ENCODE measurements around the gene NHP2. TPM values are rescaled to one million over a fixed set of nuclear protein-coding genes. Genes with fewer than 3 reads are reported as not detected.
"Not testable (repeated sequence)": the region's sequence is repeated elsewhere in the genome, so short reads cannot be mapped to it uniquely, and the experiment has no call there.

The NHP2 gene
- polyA plus RNA-seq (ENCODE audit: insufficient read length in 3 of 3) = 100 to 1,000 TPM in 2 of 3 donors, 10 to 100 TPM in 1; 96.2 to 107 (median 102) TPM

DNA sequence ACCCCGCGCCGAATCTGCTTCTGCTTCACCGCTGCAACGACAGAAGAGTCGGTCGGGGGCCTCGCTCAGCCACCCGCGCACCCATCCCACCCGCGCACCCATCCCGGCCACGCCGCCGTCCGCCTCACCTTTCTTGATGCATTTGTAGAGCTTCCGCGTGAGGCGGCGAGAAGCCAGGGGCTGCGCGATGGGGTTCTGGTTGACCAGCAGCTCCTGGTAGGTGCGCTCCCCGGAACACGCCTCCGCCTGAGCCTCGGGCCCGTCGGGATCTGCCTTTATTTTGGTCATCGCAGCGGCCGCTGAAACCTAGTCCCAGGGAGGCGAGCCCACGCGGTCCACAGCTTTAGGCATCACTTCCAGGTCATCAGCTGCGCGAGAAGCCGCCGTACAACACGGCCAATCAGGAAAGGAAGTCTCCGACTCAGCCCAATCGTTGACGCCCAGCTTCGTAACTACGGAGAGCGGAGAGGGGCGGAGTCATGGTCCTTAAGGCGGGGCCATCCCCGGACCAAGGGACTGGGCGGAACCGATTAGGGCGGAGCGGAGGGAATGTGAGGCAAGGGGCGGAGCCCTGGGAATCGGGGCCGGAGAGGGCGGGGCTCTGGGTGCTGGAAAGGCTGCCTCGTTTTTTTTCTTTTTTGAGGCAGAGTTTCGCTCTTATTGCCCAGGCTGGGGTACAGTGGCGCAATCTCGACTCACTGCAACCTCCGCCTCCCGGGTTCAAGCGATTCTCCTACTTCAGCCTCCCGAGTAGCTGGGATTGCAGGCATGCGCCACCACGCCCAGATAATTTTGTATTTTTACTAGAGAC, at the start of gene NHP2:
NHP2 (minus strand) TSS at position 356 of the 811 bp plus-strand sequence; CDS start at position 288, 68 bp downstream.
- DNase-seq (ENCODE audit: low read depth in 3 of 3, low spot score in 2 of 3) = peak; percentile 95 to 98 (median 98)

DNA sequence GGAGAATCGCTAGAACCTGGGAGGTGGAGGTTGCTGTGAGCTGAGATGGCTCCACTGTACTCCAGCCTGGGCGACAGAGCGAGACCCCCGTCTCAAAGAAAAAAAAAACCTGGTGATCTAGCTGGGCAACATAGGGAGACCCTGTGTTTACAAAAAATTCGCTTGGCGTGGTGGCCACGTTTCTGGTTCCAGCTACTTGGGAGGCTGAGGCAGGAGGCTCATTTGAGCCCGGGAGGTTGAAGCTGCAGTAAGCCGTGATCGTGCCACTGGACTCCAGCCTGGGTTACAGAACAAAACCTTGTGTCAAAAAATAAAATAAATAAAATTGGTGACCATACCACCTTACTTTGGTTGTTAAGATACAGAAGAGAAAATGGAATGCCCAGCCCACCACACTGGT, 48.9 kb upstream of the NHP2 start:
- DNase-seq (ENCODE audit: low read depth in 3 of 3, low spot score in 2 of 3) = no peak

DNA sequence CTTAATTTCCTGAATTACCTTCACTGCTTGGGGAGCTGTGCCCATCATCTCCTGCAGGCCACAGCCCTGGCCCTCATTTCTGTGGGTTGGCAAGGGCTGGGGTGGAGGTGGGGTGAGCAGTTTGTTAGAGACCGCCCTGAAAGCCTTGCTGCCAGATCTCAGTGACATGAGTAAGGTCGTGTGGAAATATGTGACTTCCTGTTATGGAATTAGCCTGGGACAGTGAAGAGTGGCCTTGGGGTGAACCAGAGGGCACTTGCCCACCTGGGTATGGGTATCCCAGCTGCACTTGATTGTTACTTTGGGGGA, 48.2 kb upstream of the NHP2 start:
- no peak for DNase-seq (ENCODE audit: low read depth in 3 of 3, low spot score in 2 of 3)

DNA sequence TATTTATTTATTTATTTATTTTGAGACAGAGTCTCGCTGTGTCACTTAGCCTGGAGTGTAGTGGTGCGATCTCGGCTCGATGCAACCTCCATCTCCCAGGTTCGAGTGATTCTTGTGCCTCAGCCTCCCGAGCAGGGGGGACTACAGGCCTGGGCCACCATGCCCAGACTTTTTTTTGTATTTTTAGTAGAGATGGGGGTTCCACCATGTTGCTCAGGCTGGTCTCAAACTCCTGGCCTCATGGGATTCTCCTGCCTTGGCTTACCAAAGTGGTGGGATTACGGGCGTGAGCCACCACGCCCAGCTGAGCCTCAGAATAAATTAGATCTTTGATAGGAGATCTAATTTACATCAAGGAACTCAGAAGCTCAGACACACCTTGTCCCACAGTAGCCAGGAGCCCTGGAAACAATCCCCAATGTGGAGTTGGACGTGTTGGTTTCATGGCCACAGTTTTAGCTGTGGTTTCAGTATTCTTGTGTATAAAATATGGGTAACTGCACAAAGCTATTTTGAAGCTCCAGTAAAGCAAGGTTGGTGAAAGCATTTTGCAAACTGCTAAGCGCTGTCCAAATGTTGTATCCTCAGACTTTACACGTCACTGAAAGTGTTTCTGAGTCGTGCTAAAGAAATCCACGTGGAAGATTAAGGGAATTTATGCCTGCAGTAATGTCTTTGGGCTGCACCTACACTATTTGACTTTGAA, 47.7 kb upstream of the NHP2 start:
- no peak for DNase-seq (ENCODE audit: low read depth in 3 of 3, low spot score in 2 of 3)

DNA sequence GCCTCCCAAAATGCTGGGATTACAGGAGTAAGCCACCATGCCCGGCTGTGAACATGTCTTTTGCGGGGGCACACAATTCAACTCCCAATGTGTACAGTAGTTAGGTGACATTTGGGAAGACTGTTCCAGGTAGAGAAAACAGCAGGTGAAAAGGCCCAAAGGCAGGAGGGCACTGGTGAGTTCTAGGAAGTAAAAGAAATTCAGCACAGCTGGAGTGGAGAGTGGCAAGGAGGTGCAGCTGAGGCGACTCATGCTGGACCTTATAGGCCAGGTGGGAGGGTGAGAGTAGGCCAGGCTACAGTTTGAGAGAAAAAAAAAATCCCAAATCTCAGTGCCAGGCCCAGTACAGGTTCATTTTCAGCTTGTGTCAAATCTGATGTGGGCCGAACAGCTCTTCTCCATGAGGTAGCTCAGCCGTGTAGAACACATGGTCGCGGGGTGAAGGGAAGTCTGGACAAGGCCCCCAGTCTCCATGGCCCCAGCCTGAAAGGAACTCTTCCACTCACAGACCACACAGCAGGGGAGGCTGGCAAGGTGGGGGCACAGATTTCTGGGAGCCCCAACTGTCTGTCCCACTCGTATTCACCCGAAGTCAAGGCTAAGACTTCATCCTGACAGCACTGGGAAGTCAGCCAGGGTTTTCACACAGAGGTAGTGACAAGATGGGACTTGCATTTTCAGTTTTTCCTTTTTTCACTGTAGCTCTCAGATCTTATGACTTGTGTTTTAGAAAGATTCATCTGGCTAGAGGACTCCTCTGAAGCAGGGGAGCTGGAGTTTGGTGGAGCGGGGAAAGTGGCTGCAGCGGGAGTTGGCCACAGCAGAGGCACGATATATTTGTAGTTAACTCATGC, 46.1 kb upstream of the NHP2 start:
- DNase-seq (ENCODE audit: low read depth in 3 of 3, low spot score in 2 of 3) = no peak

DNA sequence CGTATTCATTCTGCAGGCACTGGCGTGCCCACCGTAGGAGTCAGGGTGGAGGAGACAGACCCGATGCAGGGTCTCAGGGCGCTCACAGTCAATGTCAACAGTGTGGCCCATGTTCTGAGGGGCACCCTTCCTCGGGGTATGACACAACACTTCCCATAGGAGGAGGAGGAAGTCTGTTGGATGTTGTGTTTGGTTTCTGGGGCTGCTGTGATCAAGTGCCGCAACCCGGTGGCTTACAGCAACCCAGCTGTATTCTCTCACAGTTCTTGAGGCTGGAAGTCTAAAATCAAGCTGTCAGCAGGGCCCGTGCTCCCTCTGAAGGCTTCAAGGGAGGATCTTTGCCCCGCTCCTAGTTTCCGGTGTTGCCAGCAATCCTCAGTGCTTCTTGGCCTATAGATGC, 45.0 kb upstream of the NHP2 start:
- no peak for DNase-seq (ENCODE audit: low read depth in 3 of 3, low spot score in 2 of 3)

DNA sequence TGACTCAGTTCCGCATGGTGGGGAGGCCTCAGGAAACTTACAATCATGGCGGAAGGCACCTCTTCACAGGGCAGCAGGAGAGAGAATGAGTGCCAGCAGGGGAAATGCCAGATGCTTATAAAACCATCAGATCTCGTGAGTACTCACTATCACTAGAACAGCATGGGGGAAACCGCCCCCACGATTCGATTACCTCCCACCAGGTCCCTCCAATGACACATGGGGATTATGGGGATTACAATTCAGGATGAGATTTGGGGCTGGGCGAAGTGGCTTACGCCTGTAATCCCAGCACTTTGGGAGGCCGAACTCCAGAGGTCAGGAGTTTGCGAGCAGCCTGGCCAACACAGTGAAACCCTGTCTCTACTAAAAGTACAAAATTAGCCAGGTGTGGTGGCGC, 44.5 kb upstream of the NHP2 start:
- not testable (repeated sequence) for DNase-seq (ENCODE audit: low read depth in 3 of 3, low spot score in 2 of 3)

DNA sequence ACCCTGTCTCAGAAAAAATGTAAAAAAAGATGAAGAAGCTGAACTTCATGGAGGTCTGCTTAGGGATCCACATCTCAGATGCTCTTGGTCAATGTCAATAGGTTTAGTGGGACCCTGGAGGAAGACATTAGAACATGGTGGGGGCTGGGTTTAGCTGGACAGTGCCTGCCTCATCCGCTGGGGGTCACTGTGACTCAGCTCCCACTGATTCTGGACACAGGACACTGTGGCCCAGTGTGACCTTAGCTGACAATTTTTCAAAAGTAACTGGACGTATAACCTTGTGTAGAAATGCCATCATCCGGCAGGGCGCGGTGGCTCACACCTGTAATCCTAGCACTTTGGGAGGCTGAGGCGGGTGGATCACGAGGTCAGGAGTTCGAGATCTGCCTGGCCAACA, 43.3 kb upstream of the NHP2 start:
- no peak for DNase-seq (ENCODE audit: low read depth in 3 of 3, low spot score in 2 of 3)

DNA sequence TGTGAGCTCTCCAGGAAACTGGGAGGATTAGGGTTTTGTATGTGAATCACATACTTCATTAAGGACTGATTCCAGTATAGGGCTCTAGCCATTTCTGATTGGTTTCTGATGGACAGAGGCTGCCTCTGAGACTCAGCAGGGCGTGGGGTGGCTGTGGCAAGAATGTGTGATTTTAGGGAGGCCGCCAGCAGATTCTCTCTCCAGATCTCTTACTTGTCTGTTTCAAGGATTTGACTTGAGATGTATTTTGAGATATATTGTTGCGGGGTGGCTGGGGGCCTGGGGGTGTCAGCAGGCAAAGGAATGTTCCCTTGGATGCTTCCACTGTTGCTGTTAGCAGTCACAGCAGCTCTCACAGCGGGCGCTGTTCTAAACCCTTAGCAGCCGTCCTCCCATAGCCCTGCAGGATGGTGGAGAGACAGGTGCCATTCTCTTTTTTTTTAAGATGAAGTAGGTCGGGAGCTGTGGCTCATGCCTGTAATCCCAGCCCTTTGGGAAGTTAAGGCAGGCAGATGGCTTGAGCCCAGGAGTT, 42.7 kb upstream of the NHP2 start:
- DNase-seq (ENCODE audit: low read depth in 3 of 3, low spot score in 2 of 3) = no peak

DNA sequence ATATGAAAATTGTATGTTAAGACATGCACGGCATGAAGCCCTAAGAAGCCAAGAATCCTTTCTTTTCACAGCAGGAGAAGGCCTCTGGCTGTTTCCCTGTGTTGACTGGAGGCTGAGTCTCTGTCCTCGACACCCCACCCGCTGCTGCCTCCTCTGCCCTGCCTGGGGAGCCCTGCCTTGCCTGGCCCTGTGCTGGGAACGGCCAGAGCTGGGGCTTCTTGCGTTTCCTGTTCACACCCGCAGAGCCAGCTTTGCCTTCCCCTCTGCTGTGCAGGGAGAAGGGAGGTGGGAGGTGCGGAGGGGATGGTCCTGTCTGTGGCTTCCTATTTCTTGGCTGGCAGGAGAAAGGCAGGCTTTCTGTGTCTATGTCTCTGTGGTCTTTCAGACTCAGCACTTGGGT, 40.3 kb upstream of the NHP2 start:
- no peak for DNase-seq (ENCODE audit: low read depth in 3 of 3, low spot score in 2 of 3)

DNA sequence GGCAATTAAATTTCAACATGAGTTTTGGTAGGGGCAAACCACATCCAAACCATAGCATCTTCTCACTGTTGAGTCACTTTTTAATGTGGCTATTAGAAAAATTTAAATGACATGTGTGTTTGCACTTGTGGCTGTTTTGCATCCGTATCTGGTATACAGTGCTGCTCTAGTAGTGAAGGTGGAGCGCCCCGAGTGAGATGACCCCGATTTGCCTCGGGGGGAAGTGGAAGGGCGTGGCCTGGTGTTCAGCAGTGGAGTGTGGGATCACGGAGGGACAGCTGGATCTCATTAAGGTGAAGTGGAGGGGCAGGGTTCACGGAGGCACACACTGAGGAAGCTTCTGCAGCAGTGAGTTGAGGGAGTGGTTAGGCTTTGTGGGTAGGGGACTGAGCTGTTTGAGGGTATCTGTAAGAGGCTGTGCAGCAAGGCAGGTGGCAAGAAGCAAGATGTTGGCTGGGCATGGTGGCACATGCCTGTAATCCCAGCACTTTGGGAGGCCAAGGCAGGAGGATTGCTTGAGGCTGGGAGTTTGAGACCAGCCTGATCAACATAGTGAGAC, 39.6 kb upstream of the NHP2 start:
- DNase-seq (ENCODE audit: low read depth in 3 of 3, low spot score in 2 of 3) = no peak

DNA sequence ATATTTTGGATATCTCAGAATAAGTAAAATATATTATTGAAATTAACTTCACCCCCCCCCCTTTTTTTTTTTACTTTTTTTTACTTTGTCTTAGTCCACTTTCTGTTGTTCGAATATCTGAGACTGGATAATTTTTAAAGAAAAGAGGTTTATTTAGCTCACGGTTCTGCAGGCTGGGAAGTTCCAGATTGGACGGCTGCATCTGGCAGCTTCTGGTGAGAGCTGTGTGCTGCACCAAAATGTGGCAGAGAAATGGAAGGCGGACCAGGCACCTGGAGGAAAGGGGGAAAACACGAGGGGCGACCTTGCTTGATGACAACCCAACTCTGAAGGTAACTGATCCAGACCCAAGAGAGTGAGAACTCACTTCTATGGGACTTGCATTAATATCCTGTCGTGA, 39.1 kb upstream of the NHP2 start:
- no peak for DNase-seq (ENCODE audit: low read depth in 3 of 3, low spot score in 2 of 3)

DNA sequence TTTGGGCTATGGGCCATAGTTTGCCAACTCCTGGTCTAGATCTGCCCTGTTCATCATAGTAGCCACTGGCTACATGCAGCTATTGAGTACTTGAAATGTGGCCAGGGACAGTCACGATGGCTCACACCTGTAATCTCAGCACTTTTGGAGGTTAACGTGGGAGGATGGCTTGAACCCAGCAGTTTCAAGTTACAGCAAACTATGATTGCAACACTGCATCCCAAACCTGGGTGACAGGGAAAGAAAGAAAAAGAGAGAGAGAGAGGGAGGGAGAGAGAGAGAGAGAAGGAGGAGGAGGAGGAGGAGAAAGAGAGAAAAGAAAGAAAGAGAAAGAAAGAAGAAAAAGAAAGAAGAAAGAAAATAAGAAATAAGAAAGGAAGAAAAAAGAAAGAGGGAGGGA, 38.6 kb upstream of the NHP2 start:
- DNase-seq (ENCODE audit: low read depth in 3 of 3, low spot score in 2 of 3) = no peak

DNA sequence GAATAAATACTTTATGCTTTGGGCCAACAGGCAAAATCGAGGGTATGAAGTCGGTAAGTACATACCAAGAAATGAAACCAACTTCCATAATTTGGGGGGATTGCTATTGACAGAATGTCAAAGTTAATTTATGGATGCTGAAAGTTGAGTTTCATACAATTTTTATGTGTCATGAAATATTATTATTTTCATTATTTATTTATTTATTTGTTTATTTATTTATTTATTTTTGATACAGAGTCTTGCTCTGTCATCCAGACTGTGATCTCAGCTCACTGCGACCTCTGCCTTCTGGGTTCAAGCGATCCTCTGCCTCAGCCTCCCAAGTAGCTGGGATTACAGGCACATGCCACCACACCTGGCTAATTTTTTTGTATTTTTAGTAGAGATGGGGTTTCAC, 38.0 kb upstream of the NHP2 start:
- no peak for DNase-seq (ENCODE audit: low read depth in 3 of 3, low spot score in 2 of 3)

DNA sequence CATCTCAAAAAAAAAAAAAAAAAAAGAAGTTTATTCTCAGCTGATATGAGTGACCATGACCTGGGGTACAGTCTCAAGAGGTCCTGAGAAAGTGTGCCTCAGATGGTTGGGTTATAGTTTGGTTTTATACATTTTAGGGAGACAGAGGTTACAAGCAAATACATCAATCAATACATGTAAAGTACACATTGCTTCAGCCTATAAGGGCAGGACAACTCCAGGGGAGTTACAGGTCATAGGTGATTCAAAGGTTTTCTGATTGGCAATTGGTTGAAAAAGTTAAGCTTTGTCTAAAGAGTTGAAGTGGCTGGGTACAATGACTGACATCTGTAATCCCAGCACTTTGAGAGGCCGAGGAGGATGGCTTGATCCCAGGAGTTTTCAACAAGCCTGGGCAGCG, 35.7 kb upstream of the NHP2 start:
- no peak for DNase-seq (ENCODE audit: low read depth in 3 of 3, low spot score in 2 of 3)

DNA sequence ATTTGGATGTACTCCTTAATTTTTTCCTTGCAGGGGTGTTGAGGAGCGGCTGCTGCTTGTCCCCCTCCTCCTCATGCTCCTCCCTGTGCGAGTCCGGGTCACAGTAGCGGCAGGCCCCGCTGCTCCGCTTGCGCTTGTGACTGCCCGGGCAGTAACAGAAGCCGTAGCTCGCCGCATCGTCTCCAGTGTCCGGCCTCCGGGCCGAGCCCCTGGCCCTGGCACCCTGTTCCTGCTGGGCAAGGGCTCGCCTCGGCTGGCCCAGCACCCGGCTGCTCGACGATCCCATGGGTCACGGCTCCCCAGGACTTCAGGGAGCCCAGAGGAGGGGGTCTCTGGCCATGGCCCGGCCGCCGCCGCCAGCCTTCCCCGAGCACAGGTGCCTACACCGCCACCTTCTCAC, 33.3 kb upstream of the NHP2 start, which contains the start of gene GMCL2:
GMCL2 (minus strand) TSS at position 358 of the 400 bp plus-strand sequence; CDS start at position 286, 72 bp downstream.
- no peak for DNase-seq (ENCODE audit: low read depth in 3 of 3, low spot score in 2 of 3)

DNA sequence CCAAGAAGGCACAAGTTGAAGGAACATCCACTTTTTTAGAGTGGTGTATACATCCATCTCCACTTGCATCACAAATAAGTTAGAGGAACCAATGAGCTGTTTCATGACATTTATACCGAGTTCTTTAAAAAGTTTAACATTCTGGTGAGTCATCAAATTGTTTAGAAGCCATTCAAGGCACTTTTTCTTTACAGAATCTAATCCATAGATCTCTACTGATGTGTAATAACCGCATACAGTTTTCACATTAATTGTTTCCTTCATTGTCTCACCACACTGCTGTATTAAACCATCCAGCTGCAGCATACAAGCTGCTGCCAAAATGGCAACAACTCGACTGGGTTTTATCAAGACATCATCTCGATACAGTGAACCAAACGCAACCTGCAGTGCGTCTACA, 32.7 kb upstream of the NHP2 start:
- no peak for DNase-seq (ENCODE audit: low read depth in 3 of 3, low spot score in 2 of 3)

DNA sequence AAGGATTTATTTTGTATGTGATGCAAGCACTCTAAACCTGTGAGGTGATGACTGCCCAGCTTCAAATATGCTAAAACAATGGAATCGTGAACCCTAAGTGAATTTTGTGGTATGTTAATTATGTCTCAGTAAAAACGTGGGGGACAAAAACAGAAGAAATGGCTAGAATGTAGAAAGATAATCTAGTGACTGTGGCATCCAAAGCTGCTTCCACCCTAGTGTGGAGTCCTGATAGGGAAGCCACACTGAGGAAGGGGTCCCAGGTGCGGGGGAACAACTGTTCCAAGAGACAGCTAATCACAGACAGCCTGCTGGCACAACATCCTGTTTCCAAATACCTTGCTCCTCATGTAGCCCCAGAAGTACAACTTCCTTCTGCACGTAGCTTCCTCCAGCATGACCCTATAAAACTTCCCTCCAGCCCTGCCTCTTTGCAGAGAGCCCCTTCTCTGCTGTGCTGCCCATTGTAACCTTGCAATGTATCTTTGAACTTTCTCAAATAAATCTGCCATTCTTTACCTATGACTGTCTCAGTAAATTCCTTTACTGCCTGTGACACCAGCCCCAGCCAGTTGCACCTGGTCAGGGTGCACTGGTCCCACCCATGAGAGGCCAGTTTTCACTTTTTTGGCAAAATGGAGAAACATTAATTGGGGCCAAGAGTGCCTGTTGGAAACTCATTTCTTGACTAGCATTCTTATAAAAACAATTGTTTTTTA, 28.6 kb upstream of the NHP2 start:
- no peak for DNase-seq (ENCODE audit: low read depth in 3 of 3, low spot score in 2 of 3)

DNA sequence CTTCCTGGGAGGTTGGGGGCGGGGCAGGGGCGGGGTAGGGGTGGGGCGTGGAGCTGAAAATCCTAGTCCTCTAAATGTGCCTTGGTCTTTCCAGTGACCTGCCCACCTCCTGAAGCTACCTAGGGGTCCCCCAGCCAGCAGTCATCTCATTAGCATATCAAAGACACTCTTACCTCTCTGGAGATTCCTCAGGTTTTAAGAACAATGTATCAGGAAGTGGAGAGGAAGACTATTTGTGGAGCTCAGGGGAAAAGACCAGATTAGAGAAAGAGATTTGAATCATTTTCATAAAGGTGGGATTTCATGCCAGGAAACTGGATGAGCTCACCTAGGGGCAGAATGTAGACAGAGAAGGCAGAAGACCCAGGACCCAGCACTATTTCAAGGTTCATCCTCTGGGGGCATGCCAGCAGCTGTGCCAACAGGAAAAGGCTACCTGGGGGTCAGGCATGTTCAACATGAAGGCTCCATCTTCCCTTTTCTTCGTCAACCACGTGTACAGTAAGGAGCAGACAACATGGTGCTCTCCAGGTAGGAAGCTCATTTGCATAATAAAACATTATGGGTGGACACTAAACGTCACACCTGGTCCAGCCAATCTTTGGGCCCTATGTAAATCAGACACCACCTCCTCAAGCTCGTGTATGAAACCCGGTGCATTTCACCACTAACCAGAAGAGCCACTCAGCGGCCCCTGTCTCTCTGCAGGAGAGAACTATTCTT, 26.6 kb upstream of the NHP2 start:
- DNase-seq (ENCODE audit: low read depth in 3 of 3, low spot score in 2 of 3) = no peak

All from right renal cortex interstitium (tissue), 3 donors.